ENCODE results near the gene CD300LD. TPM values are rescaled to one million over a fixed set of nuclear protein-coding genes. Genes with fewer than 3 reads are reported as not detected.

The CD300LD gene
- total and polyA plus RNA-seq, 2 experiments from 2014 or later, result not detected

- no peak for TF ChIP-seq ZNF462 (CRISPR knock-in tag; IDR thresholded peaks at IDR 0.05)
- TF ChIP-seq EZH2phosphoT487 (IDR thresholded peaks at IDR 0.05; ENCODE audit: unreplicated experiment), result no peak
- no peak for TF ChIP-seq JUNB (IDR thresholded peaks at IDR 0.05; ENCODE audit: unreplicated experiment)
- TF ChIP-seq POLR2AphosphoS5 (IDR thresholded peaks at IDR 0.05; ENCODE audit: low read depth), result no peak
Measured at GRCh38 chr17:74565126-74565525, 27.0 kb downstream of the CD300LD start (continued).

GRCh38 chr17:74563358-74563757 lies 28.7 kb downstream of the CD300LD start:
- Histone ChIP-seq H3K4me1 (ENCODE audit: insufficient read depth) (0 out of 2 replicates have a peak, but pooled peaks cover 3% of the 10 kb centered on the region), H3K79me2 (replicated peaks; ENCODE audit: insufficient read depth) (no peaks in the 10 kb centered on the region), H3F3A (replicated peaks; ENCODE audit: low read depth) (0 out of 2 replicates have a peak, but pooled peaks cover 2% of the 10 kb centered on the region), H2AFZ (no peak overlapping the region), H3K4me2 (no peak overlapping the region), H3K4me3 (no peak overlapping the region), H3K36me3 (ENCODE audit: insufficient read depth) (no peaks in the 10 kb centered on the region), H3K27me3 (ENCODE audit: insufficient read depth) (no peaks in the 10 kb centered on the region), H3K27ac (ENCODE audit: low read depth) (no peak overlapping the region), H4K20me1 (replicated peaks; ENCODE audit: insufficient read depth) (no peaks in the 10 kb centered on the region), H3K9me2 (ENCODE audit: insufficient read depth) (no peaks in the 10 kb centered on the region; the same call in 1 of the 2 replicates)
- Mint-ChIP-seq H3K27ac (no peak overlapping the region), H3K36me3 (ENCODE audit: low read depth) (peaks cover 10% of the 10 kb centered on the region), H3K9me3 (peaks cover 11% of the 10 kb centered on the region), H3K27me3 (ENCODE audit: insufficient read depth, low read depth, poor library complexity) (peaks cover 11% of the 10 kb centered on the region), H3K4me3 (no peak overlapping the region), H3K4me1 (peaks cover 12% of the 10 kb centered on the region; the same call in 2 of the 3 replicates)
- no peak for DNase-seq (ENCODE audit: low spot score)
- no peak for ATAC-seq
- TF ChIP-seq EZH2 (IDR thresholded peaks at IDR 0.05; ENCODE audit: low read depth, unreplicated experiment) (no peak), ETS1 (IDR thresholded peaks at IDR 0.05) (no peak), JUNB (IDR thresholded peaks at IDR 0.05; ENCODE audit: unreplicated experiment) (no peak), ZNF331 (CRISPR knock-in tag; IDR thresholded peaks at IDR 0.05; ENCODE audit: low read depth) (no peak), ZNF462 (CRISPR knock-in tag; IDR thresholded peaks at IDR 0.05) (no peak), STAT1 (IDR thresholded peaks at IDR 0.05; ENCODE audit: unreplicated experiment) (no peak), POLR2AphosphoS5 (IDR thresholded peaks at IDR 0.05; ENCODE audit: low read depth) (no peak)

Data from GM23338 (cell line).